B cell (primary cell): ENCODE data around the gene TKTL1. TPM values are rescaled to one million over a fixed set of nuclear protein-coding genes. Genes with fewer than 3 reads are reported as not detected.

Experiments
- ATAC-seq: fragments of 200-7000 bp; cut with Tn5 transposase; one replicate; pipeline ENCODE4 v1.10.0; 2021; ENCODE audit warnings: low read depth, mild to moderate bottlenecking, moderate number of reproducible peaks, moderate library complexity
- CTCF ChIA-PET: fragments of 350-600 bp; sonication (Branson Sonifier 250); formaldehyde crosslinking; loops from one replicate; lab custom pipeline; 2021; ENCODE audit warnings: antibody characterized with exemption, inconsistent platforms; lab: Charles Lee
- POLR2A ChIA-PET: fragments of 350-600 bp; sonication (Branson Sonifier 250); formaldehyde crosslinking; loops from one replicate; lab custom pipeline; 2021; ENCODE audit warnings: antibody characterized with exemption; lab: Charles Lee
- DNase-seq: peaks from one replicate; pipeline ENCODE4 v3.0.0; 2013
- H2AFZ ChIP-seq: 2 replicates; pipeline ENCODE4 v1.6.1; 2012; ENCODE audit warnings: mild to moderate bottlenecking, low read depth, low read length; ENCODE audit not compliant: insufficient read depth, poor library complexity, severe bottlenecking
- H3K27ac ChIP-seq, 2 donors: 1 replicate in 1 of 2; 2 replicates in 1 of 2; pipeline ENCODE4 v1.5.1; 2012 to 2013; ENCODE audit warnings: low read length in 2 of 2, mild to moderate bottlenecking in 2 of 2, moderate library complexity in 1 of 2
- H3K27me3 ChIP-seq, 4 experiments: fragments of 200-600 bp in 1 of 4; sonication (generic) in 1 of 4; replicated peaks in 1 of 4; 1 replicate in 2 of 4; 2 replicates in 2 of 4; pipeline versions ENCODE4 v1.6.1 to v1.7.0; 2013 to 2016; ENCODE audit warnings: low read length in 3 of 4, mild to moderate bottlenecking in 2 of 4, mixed read lengths in 1 of 4, moderate library complexity in 1 of 4; ENCODE audit not compliant: insufficient read depth in 4 of 4, control insufficient read depth in 3 of 4; ENCODE audit errors: control extremely low read depth in 1 of 4
- H3K36me3 ChIP-seq, 2 experiments: replicated peaks in 1 of 2; 1 replicate in 1 of 2; 2 replicates in 1 of 2; pipeline versions ENCODE4 v1.6.1 to v1.7.1; 2013; ENCODE audit warnings: low read length in 1 of 2; ENCODE audit not compliant: insufficient read depth in 2 of 2, control insufficient read depth in 1 of 2; ENCODE audit errors: control extremely low read depth in 1 of 2, extremely low read depth in 1 of 2
- H3K4me1 ChIP-seq, 2 donors: fragments of 200-600 bp in 1 of 2; sonication (generic) in 1 of 2; 1 replicate in 1 of 2; 2 replicates in 1 of 2; pipeline versions ENCODE4 v1.5.1 to v1.6.1; 2013 to 2017; ENCODE audit warnings: low read length in 2 of 2; ENCODE audit not compliant: control insufficient read depth in 2 of 2, insufficient read depth in 2 of 2
- H3K4me2 ChIP-seq: replicated peaks from 2 replicates; pipeline ENCODE3; 2012; ENCODE audit warnings: mild to moderate bottlenecking, low read depth, low read length; ENCODE audit not compliant: poor library complexity, severe bottlenecking
- H3K4me3 ChIP-seq, 5 experiments: fragments of 200-600 bp in 1 of 5; sonication (generic) in 1 of 5; 1 replicate in 3 of 5; 2 replicates in 2 of 5; pipeline versions ENCODE4 v1.5.1 to v1.7.0; 2011 to 2016; ENCODE audit warnings: low read length in 4 of 5, mild to moderate bottlenecking in 4 of 5, low read depth in 2 of 5, control low read depth in 1 of 5, moderate library complexity in 1 of 5; ENCODE audit not compliant: insufficient read depth in 1 of 5; ENCODE audit errors: control extremely low read depth in 1 of 5, extremely low read depth in 1 of 5
- H3K79me2 ChIP-seq: fragments of 200-600 bp; sonication (generic); one replicate; pipeline ENCODE4 v1.6.0; 2016; ENCODE audit warnings: low read length; ENCODE audit not compliant: control insufficient read depth, insufficient read depth
- H3K9ac ChIP-seq: fragments of 200-600 bp; sonication (generic); 2 replicates; pipeline ENCODE4 v1.6.1; 2017; ENCODE audit warnings: mild to moderate bottlenecking, low read length, moderate library complexity
- H3K9me3 ChIP-seq, 3 donors: one replicate each; pipeline versions ENCODE4 v1.6.1 to v1.7.1; 2013; ENCODE audit warnings: low read length in 2 of 3; ENCODE audit not compliant: control insufficient read depth in 2 of 3, insufficient read depth in 1 of 3; ENCODE audit errors: control extremely low read depth in 1 of 3
- H4K20me1 ChIP-seq: 2 replicates; pipeline ENCODE4 v1.6.0; 2012; ENCODE audit warnings: mild to moderate bottlenecking, low read length; ENCODE audit not compliant: insufficient read depth, control insufficient read depth, poor library complexity, severe bottlenecking
- H3K27ac Mint-ChIP-seq: one replicate; pipeline ENCODE4 v1.8.0; 2021; ENCODE audit warnings: mixed read lengths
- H3K27me3 Mint-ChIP-seq: one replicate; pipeline ENCODE4 v1.8.0; 2021; ENCODE audit warnings: mixed read lengths
- H3K4me1 Mint-ChIP-seq: one replicate; pipeline ENCODE4 v1.8.0; 2021; ENCODE audit warnings: mixed read lengths
- H3K4me3 Mint-ChIP-seq: one replicate; pipeline ENCODE4 v1.8.0; 2021; ENCODE audit warnings: mixed read lengths
- H3K9me3 Mint-ChIP-seq: one replicate; pipeline ENCODE4 v1.8.0; 2022; ENCODE audit warnings: mixed read lengths; ENCODE audit not compliant: insufficient read depth
- EZH2 ChIP-seq: IDR thresholded peaks from 2 replicates; pipeline ENCODE4 v1.6.1; 2012; ENCODE audit warnings: borderline replicate concordance, low read depth, mild to moderate bottlenecking, moderate library complexity, low read length; ENCODE audit not compliant: insufficient read depth, poor library complexity, severe bottlenecking
- WGBS: methylation state at CpG from one replicate; pipeline ENCODE4 v1.1.5; 2013; ENCODE audit warnings: missing lambda C conversion rate; ENCODE audit not compliant: insufficient coverage; 5-methylcytosine and 5-hydroxymethylcytosine counted together
- intact Hi-C: fragments of 100-400 bp; cut with micrococcal nuclease; formaldehyde crosslinking; loops from one replicate; pipeline ENCODE4 v1.10.0; 2022
- polyA plus RNA-seq: library from polyadenylated mRNA; depleted of rRNA; stranded (reverse); fragments of >200 nt; gene quantifications from 2 replicates; pipeline ENCODE4 v1.2.3, GENCODE V29; 2012
- total RNA-seq, 2 donors: library from RNA; stranded (reverse); fragments of 120-200 nt in 1 of 2; gene quantifications; 1 replicate in 1 of 2; 2 replicates in 1 of 2; pipeline versions ENCODE4 v1.2.3 to v1.2.4, GENCODE V29; 2013 to 2022
- TF ChIP-seq, protein P1 (sequence below): fragments of 200-600 bp; IDR thresholded peaks from one replicate; pipeline ENCODE4 v1.8.0; 2022; ENCODE audit warnings: antibody characterized with exemption, mild to moderate bottlenecking

The TKTL1 gene
- total and polyA plus RNA-seq, 2 donors (not counting 1 experiment from before 2014, with no cell fraction given): 0.18 to 0.96 TPM

DNA sequence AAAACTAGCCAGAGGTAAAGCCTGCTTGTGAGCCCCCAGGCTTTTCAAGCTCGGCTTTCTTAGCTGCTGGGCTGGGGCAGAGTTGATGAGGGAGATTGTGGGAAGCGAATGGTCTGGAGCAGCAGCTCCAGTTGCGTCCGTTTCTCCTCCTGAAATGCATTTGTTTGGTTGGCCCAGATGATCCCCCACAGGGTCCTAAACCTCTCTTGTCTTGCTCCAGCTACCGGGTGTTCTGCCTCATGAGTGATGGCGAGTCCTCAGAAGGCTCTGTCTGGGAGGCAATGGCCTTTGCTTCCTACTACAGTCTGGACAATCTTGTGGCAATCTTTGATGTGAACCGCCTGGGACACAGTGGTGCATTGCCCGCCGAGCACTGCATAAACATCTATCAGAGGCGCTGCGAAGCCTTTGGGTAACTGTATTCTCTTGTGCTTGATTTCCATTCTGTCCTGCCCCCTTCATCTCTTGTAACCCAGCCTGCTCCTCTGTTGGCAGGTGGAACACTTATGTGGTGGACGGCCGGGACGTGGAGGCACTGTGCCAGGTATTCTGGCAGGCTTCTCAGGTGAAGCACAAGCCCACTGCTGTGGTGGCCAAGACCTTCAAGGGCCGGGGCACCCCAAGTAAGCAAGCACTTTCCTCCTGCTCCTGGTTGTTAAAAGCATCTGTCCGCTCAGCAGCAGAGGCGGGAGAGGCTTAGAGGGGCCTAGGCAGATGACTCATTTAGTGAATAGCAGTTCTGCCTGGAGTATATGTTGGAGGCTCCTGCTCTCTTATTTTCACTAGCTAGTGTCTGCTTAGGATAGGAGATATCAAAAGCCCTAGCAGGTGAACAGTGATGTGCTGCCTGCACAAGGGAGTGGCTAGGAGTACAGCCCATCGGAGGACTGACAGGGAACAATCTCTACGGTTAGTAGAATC is 15.3 kb downstream of the TKTL1 start:
- DNase-seq (no peak), ATAC-seq (no peak)
- no peaks in the 10 kb centered on the region for H4K20me1 ChIP-seq
- Mint-ChIP-seq H3K4me3 (no peak overlapping the region), H3K27ac (no peak overlapping the region), H3K9me3 (no peaks in the 10 kb centered on the region), H3K27me3 (no peaks in the 10 kb centered on the region), H3K4me1 (peaks cover 30% of the 10 kb centered on the region)
- TF ChIP-seq EZH2: no peak
- TF ChIP-seq, protein P1, sequence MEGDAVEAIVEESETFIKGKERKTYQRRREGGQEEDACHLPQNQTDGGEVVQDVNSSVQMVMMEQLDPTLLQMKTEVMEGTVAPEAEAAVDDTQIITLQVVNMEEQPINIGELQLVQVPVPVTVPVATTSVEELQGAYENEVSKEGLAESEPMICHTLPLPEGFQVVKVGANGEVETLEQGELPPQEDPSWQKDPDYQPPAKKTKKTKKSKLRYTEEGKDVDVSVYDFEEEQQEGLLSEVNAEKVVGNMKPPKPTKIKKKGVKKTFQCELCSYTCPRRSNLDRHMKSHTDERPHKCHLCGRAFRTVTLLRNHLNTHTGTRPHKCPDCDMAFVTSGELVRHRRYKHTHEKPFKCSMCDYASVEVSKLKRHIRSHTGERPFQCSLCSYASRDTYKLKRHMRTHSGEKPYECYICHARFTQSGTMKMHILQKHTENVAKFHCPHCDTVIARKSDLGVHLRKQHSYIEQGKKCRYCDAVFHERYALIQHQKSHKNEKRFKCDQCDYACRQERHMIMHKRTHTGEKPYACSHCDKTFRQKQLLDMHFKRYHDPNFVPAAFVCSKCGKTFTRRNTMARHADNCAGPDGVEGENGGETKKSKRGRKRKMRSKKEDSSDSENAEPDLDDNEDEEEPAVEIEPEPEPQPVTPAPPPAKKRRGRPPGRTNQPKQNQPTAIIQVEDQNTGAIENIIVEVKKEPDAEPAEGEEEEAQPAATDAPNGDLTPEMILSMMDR: no peak
- H3K36me3 ChIP-seq: no peaks in the 10 kb centered on the region
- H3K4me1 ChIP-seq: peaks cover 20 to 27% of the 10 kb centered on the region in 2 donors
- H3K9me3 ChIP-seq: peaks cover 0 to 5% (median 0%) of the 10 kb centered on the region in 3 donors
- H3K9ac ChIP-seq: no peak overlapping the region
- no peak overlapping the region for H3K4me2 ChIP-seq
- ChIA-PET CTCF (interaction anchor here (1.4 to 6.1 kb wide), 3 partner anchors 10 to 175 kb away, joined by 3 to 63 read pairs (median 5); no protein-coding TSS in a partner anchor), POLR2A (no interaction called here)
- no peak overlapping the region for H2AFZ ChIP-seq
- no peaks in the 10 kb centered on the region for H3K79me2 ChIP-seq
- no peak overlapping the region for H3K4me3 ChIP-seq
- no peaks in the 10 kb centered on the region for H3K27me3 ChIP-seq
- intact Hi-C loops: no loop called here
- WGBS: 92% methylated on average over 12 of the region's 19 CpGs
- no peak overlapping the region for H3K27ac ChIP-seq

DNA sequence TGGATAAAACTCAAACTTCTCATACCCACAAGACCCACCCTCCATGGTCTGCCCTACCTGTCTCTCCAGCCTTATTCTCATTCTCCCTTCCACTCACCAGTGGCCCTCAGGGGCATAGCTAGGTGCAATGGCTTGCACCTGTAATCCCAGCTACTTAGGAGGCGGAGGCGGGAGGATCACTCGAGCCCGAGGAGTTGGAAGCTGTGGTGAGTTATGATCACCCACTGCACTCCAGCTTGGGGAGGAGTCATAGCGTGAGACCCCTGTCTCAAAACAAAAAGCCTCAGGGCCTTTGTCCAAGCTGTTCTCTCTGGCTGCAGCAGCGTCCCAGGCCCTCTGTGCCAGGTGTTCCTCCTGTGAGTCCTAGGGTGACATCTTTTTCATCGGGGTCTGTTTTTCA is 16.5 kb downstream of the TKTL1 start:
- H3K9me3 Mint-ChIP-seq: no peaks in the 10 kb centered on the region
- Histone ChIP-seq H3K4me1 (peaks cover 14 to 19% of the 10 kb centered on the region in 2 donors), H2AFZ (no peak overlapping the region), H3K27ac (no peak overlapping the region), H3K79me2 (no peaks in the 10 kb centered on the region), H3K9me3 (peaks cover 0 to 5% (median 0%) of the 10 kb centered on the region in 3 donors), H3K27me3 (no peaks in the 10 kb centered on the region), H3K9ac (no peak overlapping the region), H3K4me2 (no peak overlapping the region), H3K36me3 (no peaks in the 10 kb centered on the region), H4K20me1 (no peaks in the 10 kb centered on the region), H3K4me3 (no peak overlapping the region)
- no CpG with 5 or more reads among the region's 7 CpGs for WGBS
- no peak overlapping the region for H3K4me3 Mint-ChIP-seq
- H3K27ac Mint-ChIP-seq: no peak overlapping the region
- H3K4me1 Mint-ChIP-seq: peaks cover 27% of the 10 kb centered on the region
- H3K27me3 Mint-ChIP-seq: no peaks in the 10 kb centered on the region
- no peak for ATAC-seq
- intact Hi-C loops: no loop called here
- ChIA-PET POLR2A (no interaction called here), CTCF (interaction anchor here (1.3 to 1.6 kb wide), 2 partner anchors 12 to 175 kb away, joined by 4 to 5 read pairs; no protein-coding TSS in a partner anchor)
- TF ChIP-seq, protein P1: no peak
- TF ChIP-seq EZH2: no peak
- DNase-seq: no peak
